CD4-positive, alpha-beta T cell treated with Interleukin-1 beta for 1 hour (primary cell): Measurements from ENCODE around the gene MAPKAPK2.
"Not testable (repeated sequence)": the region's sequence is repeated elsewhere in the genome, so short reads cannot be mapped to it uniquely, and the experiment has no call there.

ENCODE experiments used
- DNase-seq, 2 donors: peaks; one replicate each; pipeline ENCODE4 v3.0.0-alpha.2; 2020 to 2022

Gene MAPKAPK2

DNA sequence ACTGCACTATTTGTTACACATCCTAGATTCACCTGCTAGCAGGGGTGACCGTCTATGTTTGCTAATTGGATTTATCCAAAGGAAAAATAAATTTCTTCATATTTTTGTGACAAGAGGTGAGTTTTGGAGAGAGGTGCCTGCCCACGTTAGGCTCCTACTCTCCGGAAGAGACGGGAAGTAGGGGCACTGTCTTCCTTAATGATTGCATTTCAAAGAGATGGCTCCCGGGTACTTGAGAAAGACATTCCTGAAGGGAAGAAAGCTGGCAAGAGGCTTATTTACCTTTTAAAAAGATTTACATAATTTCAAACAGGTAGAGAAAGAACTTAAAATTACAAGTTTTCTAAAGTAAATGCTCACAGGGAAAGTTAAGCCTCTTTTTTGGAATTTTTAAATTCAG is 67.2 kb downstream of the MAPKAPK2 start:
- DNase-seq, result no peak

DNA sequence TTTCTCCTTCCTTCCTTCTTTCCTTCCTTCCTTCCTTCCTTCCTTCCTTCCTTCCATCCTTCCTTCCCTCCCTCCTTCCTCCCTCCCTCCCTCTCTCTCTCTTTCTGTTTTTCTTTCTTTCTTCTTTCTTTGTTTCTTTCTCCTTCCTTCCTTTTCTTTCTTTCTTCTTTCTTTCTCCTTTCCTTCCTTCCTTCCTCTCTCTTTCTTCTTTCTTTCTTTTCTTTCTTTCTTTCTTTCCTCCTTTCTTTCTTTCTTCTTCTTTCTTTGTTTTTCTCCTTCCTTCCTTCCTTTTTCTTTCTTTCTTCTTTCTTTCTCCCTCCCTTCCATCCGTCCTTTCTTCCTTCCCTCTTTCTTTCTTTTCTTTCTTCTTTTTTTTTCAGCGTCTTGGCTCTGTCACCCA is 67.8 kb downstream of the MAPKAPK2 start:
- no peak for DNase-seq

DNA sequence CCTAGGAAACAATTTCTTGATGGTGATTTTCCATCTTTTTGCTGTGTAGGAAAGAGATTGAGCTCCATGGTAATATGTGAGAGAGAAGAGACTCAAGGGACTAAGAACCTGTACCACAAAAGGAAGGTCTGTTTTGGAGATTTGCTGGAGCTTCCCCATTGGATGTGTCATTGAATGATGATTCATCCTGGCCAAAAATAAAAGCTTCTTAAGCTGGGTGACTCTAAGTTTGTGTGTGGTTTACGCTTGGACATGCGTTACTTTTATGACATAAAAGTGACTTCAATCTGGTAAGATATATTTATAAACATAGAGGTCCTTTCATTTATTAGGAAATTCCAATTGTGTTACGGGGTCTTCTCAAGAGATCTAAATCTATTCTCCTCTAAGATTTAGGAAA is 68.4 kb downstream of the MAPKAPK2 start:
- DNase-seq, result no peak

DNA sequence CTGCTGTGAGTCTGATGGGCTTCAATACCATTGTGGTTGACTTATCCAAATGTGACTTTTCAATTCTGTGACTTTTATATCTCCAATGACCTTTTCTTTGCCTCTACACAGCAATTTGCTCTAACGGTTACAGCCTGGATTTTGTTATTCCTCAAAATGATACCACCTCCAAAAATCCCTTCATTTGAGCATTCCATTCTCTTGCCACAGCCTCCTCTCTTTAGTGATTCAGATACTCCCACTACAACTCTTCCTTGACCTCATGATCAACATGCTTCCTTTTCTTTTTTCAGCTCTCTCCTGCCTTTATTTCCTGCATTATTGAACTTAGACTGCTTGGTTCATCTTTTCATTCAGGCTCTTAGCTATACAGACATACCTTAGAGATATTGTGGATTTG is 69.3 kb downstream of the MAPKAPK2 start:
- no peak for DNase-seq

- DNase-seq, result peak in 1 of 2 donors; percentile 54
Measured at GRCh38 chr1:206757524-206758266, 73.0 kb downstream of the MAPKAPK2 start.

GRCh38 chr1:206760590-206760989 is 75.9 kb downstream of the MAPKAPK2 start:
- DNase-seq, result no peak

DNA sequence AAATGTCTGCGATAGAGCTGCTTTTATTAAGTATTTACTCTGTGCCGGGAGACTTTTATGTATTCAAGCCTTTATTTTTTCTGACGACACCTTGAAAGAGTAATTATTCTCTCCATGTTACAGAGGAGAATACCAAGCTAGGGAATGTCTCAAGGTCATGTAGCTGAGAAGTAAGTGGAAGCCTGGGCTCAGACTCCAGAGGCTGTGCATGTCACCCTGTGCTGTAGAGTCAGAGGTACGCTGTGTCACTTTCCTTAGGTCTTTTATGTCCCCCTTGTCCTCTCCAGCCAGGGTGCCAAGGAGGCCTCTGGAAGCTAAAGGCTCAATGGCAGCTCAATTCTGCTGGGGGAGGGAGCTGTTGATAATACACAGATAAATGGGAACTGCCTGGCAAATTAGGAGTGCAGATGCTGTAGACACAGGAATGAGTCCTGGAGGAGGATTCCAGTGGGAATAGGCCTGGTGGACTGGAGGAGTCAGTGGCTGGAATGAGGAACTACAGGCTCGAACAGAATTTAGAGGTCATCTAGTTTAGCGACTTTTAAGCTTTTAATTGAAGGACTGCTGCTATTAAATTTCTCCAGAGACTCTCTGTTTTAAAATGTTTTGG is 76.6 kb downstream of the MAPKAPK2 start:
- no peak for DNase-seq

- not testable (repeated sequence) for DNase-seq
Measured at GRCh38 chr1:206762741-206763364, 78.1 kb downstream of the MAPKAPK2 start.

DNA sequence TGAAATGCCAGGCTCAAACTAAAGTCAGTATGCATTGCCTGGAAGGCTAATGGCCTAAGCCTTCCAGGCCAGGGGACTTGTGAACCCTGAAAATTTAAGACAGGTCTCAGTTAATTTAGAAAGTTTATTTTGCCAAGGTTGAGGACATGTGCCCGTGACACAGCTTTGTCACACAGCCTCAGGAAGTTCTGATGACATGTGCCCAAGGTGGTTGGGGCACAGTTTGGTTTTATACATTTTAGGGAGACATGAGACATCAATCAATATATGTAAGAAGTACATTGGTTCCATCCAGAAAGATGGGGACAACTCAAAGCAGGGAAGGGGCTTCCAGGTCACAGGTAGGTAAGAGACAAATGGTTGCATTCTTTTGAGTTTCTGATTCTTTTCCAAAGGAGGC is 81.1 kb downstream of the MAPKAPK2 start:
- DNase-seq, result not testable (repeated sequence)

- DNase-seq, result peak; percentile 72 to 74
Measured at GRCh38 chr1:206766251-206766856, 81.6 kb downstream of the MAPKAPK2 start.

GRCh38 chr1:206768472-206769303 is 84.0 kb downstream of the MAPKAPK2 start:
- DNase-seq, result no peak

- DNase-seq, result peak; percentile 31 to 54
Measured at GRCh38 chr1:206769304-206769731, 84.6 kb downstream of the MAPKAPK2 start.

- DNase-seq, result peak in 1 of 2 donors; percentile 34
Measured at GRCh38 chr1:206770531-206771337, 86.0 kb downstream of the MAPKAPK2 start, which contains the start of gene IL19. Gene IL19 (plus strand): TSS chr1:206770773. CDS start chr1:206836663, 65,890 bp downstream.

- no peak for DNase-seq
Measured at GRCh38 chr1:206771338-206771692, 86.6 kb downstream of the MAPKAPK2 start.

- DNase-seq, result no peak
Measured at GRCh38 chr1:206772243-206772937, 87.7 kb downstream of the MAPKAPK2 start, which contains the start of gene IL10. Gene IL10 (minus strand): TSS chr1:206772494. CDS start chr1:206772435, 59 bp downstream.

DNA sequence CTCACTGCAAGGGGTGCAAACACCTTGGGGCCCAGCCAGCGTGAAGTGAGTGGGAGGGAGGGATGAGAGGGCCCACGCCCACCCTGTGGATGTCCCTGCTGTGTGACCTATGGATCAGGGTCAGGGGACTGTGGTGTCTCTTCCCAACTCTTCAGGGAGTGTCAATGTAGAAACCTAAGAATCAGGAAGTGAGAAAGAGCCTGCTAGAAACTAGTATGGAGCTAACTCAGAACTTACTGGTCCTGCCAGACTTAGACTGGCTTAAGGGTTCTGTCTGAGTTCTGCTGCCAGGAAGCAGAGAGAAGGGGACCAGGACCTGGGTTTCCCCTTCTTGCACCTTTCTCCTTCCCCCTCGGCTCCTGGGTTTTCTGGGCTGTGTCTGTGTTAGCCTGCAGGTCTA is 89.4 kb downstream of the MAPKAPK2 start:
- no peak for DNase-seq

- DNase-seq, result no peak
Measured at GRCh38 chr1:206776229-206776628, 91.5 kb downstream of the MAPKAPK2 start.

GRCh38 chr1:206778031-206778430 is 93.3 kb downstream of the MAPKAPK2 start:
- no peak for DNase-seq

GRCh38 chr1:206778911-206779310 is 94.2 kb downstream of the MAPKAPK2 start:
- not testable (repeated sequence) for DNase-seq

GRCh38 chr1:206779638-206780037 is 94.9 kb downstream of the MAPKAPK2 start:
- DNase-seq, result no peak

DNA sequence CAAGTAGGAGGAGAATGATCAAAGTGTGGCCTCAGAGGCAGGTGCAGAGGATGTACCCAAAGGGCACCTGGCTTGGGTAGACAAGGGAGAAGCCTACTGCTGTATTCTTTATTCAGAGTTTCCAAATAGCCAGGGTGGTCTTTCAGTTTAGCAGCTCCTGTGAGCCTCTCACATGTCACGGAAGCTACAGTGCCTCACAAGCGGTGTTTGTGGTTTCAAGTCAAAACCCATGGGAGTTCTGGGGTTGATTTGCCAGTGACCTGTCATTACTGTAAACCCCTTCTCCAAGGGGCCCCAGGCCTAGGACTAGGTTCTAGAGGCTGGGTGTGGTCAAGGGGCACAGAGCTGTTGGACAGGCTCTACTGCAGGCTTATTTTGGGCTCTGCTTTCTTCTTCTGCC is 97.7 kb downstream of the MAPKAPK2 start:
- DNase-seq, result peak in 1 of 2 donors; percentile 46
